ENCODE data around the gene ZDHHC21. TPM values are rescaled to one million over a fixed set of nuclear protein-coding genes. Genes with fewer than 3 reads are reported as not detected.

The ZDHHC21 gene
- total RNA-seq, 1 experiment from 2014 or later: 75.4 TPM

DNA sequence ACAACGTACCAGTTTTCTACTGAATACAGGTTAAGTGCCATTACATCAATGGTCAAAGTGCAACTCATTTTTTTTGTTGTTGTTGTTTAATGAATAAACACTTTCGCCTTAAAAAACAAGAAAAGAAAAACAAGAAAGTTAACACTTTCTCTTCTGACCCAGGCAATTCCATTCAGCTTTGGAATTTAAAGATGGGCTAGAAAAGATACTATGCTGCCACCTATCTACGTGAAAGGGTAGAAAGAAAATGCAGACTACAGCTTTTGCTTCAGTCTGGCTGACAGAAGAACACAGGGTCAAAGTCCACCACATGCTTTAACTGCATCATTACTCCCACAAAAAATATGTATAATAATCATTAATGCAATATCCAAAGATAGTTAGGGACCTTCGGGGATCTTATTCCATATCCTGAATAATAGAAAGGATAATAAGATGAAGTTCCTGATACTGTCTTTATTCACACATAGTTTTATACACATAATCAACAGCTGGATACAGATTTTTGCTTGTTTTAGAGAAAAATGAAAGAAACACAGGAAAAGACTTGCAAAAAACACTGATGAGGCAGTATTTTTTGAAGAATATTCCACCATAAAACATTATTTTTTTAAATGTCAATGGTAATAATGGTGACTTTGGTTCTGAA, 40.4 kb downstream of the ZDHHC21 start:
- no peak for DNase-seq
- Histone ChIP-seq H3K9me3 (peaks cover 65% of the 10 kb centered on the region), H3K36me3 (peaks cover 99% of the 10 kb centered on the region), H3K27me3 (no peaks in the 10 kb centered on the region), H3K4me3 (no peak overlapping the region)

GRCh38 chr9:14650596-14650995, 42.6 kb downstream of the ZDHHC21 start:
- H3K4me3 ChIP-seq: no peak overlapping the region
- no peak for DNase-seq
- H3K27me3 ChIP-seq: no peaks in the 10 kb centered on the region
- peaks cover 84% of the 10 kb centered on the region for H3K36me3 ChIP-seq
- peaks cover 43% of the 10 kb centered on the region for H3K9me3 ChIP-seq

DNA sequence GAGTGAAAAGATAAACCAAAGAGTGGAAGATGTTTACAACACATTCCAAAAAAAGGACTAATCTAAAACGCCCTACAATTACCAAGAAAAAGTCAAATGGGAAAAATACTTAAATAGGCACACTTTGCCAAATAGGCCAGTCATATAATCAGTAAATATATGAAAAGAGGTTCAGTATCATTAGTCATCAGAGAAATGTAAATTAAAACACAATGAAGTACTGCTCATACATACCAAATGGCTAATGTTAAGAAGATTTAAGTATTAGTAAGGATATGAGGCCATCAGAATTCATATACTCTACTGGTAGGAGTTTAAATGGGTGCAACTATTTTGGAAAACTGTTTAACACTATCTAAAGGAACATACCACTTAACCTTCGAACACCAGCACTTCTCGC, 47.6 kb downstream of the ZDHHC21 start:
- Histone ChIP-seq H3K27me3 (no peaks in the 10 kb centered on the region), H3K9me3 (peaks cover 2% of the 10 kb centered on the region; the same call in 1 of the 2 replicates), H3K4me3 (no peak overlapping the region), H3K36me3 (peaks cover 60% of the 10 kb centered on the region)
- DNase-seq: no peak

- Histone ChIP-seq H3K4me3 (no peak overlapping the region), H3K9me3 (peaks cover 28% of the 10 kb centered on the region), H3K27me3 (no peaks in the 10 kb centered on the region), H3K36me3 (peaks cover 70% of the 10 kb centered on the region)
- DNase-seq: no peak
These were observed 52.3 kb downstream of the ZDHHC21 start for GRCh38 chr9:14640967-14641366.

DNA sequence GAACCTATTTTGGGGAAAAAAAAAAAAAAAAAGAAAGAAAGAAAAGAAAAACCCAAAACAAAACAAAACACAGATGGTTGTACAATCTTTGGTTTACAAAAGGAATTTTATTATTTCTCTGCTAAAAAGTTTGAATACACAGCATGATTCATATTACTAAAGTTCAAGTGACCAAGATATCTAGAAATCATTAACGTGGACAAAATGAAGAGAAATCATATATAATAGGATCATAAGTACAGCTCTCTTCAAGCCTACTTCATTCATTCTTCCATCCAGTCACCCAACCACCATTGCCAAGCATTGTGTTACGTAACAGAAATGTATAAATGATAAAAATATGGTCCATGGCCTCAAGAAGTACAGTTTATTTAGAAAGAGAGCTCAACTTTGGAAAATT, 52.9 kb downstream of the ZDHHC21 start:
- no peak for DNase-seq
- Histone ChIP-seq H3K36me3 (peaks cover 76% of the 10 kb centered on the region), H3K4me3 (no peak overlapping the region), H3K27me3 (no peaks in the 10 kb centered on the region), H3K9me3 (peaks cover 31% of the 10 kb centered on the region)

DNA sequence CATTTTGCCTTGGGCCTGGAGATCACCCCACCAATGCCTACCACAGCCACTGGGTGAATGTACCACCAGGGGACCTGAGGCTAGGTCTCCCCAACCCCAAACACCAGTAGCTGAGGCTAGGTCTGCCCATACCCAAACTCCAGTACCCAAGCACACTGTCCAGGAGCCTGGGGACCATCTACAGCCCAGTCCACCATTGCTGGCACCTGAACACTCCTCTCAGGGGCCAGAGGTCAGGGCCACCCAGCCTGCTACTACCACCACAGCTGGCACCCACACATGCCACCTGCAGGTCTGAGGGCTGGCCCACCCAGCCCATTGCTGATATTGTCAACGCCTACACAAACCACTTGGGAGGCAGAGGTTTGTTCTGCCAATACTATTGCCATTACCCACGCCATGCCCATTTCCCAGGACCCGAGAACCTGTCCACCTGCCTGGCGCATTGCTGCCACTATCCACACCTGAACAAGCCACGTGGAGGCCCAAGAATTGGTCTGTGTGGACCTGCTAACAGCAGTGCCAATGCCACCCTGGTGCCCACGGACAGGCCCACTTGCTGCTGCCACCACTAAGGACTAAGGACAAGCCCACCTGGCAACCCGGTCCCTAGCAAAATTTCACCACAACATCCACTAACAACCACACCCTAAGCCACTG, 59.2 kb downstream of the ZDHHC21 start:
- peaks cover 80% of the 10 kb centered on the region for H3K36me3 ChIP-seq
- peak; percentile 31 for DNase-seq
- no peaks in the 10 kb centered on the region for H3K27me3 ChIP-seq
- H3K9me3 ChIP-seq: peaks cover 62% of the 10 kb centered on the region
- no peak overlapping the region for H3K4me3 ChIP-seq

- no peak for DNase-seq
- H3K9me3 ChIP-seq: peaks cover 55% of the 10 kb centered on the region
These were observed 60.1 kb downstream of the ZDHHC21 start for GRCh38 chr9:14633148-14633547.

DNA sequence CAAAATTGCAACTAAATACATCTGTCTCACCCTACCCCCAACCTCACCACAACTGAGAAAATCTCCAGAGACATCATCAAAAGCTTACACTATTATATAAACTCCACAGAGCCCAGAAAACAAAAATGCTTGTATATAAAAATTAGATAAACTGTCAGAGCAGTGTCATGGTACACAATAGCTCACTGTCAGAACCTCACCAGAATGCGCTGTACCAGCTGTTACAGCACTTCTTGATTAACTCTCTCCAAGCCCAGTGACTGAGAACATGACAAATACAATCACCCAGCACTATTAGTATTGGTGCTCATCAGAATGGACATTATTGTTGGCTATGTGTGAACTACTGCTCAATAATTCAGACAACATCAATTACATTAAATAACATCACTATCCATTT, 65.7 kb downstream of the ZDHHC21 start:
- H3K4me3 ChIP-seq: no peak overlapping the region
- H3K9me3 ChIP-seq: peaks cover 22% of the 10 kb centered on the region
- no peaks in the 10 kb centered on the region for H3K27me3 ChIP-seq
- peak; percentile 35 for DNase-seq
- H3K36me3 ChIP-seq: peaks cover 38% of the 10 kb centered on the region

More at GRCh38 chr9:14633148-14633547, 60.1 kb downstream of the ZDHHC21 start:
- no peaks in the 10 kb centered on the region for H3K27me3 ChIP-seq
- H3K4me3 ChIP-seq: no peak overlapping the region
- H3K36me3 ChIP-seq: peaks cover 76% of the 10 kb centered on the region

- Histone ChIP-seq H3K4me3 (no peak overlapping the region), H3K27me3 (no peaks in the 10 kb centered on the region), H3K9me3 (no peaks in the 10 kb centered on the region), H3K36me3 (peaks cover 26% of the 10 kb centered on the region)
- no peak for DNase-seq
These were observed 74.3 kb downstream of the ZDHHC21 start for GRCh38 chr9:14618836-14619420.

DNA sequence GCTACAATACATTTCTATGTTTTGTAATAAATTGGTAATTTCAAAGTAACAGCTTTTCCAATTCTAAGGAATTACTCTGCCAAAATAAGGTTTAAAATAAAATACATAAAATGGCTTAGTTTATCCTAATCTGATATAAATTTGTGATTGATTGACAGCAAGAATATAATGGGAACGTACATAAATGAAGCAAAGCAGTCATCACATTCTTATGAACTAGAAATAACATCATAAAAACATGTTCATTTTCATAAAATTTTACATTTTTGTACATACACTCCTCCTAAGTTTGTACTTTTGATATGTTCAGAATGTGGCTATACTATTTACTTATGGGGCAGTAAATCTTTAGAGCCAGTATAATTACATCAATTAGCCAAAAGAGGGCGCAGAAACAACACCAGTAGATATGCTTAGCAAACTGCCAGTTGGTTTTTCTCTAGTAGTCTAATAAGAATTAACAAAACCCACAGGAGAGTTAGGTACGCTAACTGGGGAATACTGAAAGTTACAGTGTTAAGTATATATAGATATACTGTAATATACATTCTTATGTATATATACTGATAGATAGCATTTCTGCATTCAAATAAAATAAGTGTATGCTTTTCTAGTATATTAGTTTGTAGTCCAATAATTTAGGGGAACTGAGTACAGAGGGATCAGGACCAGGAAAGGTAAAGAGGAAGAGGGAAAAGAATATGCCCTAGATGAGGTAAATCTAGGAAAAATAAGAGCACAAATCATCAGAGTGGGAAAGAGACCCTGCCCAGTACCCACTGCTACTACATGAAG, 76.8 kb downstream of the ZDHHC21 start:
- no peak overlapping the region for H3K4me3 ChIP-seq
- peaks cover 25% of the 10 kb centered on the region for H3K36me3 ChIP-seq
- no peaks in the 10 kb centered on the region for H3K27me3 ChIP-seq
- H3K9me3 ChIP-seq: no peaks in the 10 kb centered on the region
- no peak for DNase-seq

GRCh38 chr9:14608540-14608939, 84.7 kb downstream of the ZDHHC21 start:
- no peak for DNase-seq
- H3K36me3 ChIP-seq: peaks cover 20% of the 10 kb centered on the region
- H3K9me3 ChIP-seq: peaks cover 5% of the 10 kb centered on the region
- H3K4me3 ChIP-seq: no peak overlapping the region
- no peaks in the 10 kb centered on the region for H3K27me3 ChIP-seq

DNA sequence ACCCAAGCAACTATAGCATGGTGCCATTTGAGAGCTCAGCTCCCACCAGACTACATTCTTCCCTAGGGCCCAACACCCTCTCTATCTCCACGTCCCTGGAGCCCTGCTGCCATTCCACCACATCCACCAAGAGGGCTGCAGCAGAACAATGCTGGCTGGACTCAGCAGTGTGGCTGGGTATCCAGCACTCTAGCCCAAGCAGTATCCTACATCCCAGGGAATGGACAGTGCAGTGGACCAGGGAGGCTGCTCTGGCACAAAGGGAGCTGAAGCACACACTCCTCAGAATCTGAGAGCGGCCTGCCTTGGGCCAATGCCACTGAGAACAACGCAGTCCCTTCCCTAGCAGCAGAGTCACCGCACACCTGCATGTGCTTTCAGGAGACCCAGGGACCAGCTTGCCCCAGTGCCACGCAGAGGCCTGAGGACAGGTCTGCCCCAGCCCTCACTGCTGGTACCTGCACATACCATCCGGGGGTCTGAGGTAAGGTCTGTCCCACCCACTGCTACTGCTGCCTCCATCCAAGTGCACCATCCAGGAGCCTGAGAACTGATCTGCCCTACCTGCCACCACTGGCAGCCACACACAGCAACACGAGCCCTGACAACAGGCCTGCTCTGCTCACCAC, 95.9 kb downstream of the ZDHHC21 start:
- Histone ChIP-seq H3K27me3 (no peaks in the 10 kb centered on the region), H3K36me3 (peaks cover 27% of the 10 kb centered on the region), H3K4me3 (no peak overlapping the region), H3K9me3 (peaks cover 33% of the 10 kb centered on the region)
- peak; percentile 43 for DNase-seq

DNA sequence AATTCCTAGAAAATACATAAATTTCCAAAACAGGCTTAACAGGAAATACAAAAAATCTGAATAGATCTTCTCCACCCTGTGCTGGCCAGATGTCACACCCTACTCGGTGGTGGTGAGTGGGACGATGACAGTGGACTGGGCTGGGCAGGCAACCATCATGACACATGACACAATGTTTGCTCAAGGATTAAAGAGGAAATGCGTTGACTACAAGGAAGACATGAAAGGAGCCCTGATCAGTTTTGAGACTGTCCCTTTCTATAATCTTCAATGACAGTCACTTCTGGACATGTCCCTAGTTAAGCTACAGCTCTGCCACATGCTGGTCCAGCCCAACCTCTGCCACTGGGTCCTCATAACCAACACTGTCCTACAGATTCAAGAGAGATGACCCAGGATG, 99.8 kb downstream of the ZDHHC21 start:
- no peaks in the 10 kb centered on the region for H3K27me3 ChIP-seq

DNA sequence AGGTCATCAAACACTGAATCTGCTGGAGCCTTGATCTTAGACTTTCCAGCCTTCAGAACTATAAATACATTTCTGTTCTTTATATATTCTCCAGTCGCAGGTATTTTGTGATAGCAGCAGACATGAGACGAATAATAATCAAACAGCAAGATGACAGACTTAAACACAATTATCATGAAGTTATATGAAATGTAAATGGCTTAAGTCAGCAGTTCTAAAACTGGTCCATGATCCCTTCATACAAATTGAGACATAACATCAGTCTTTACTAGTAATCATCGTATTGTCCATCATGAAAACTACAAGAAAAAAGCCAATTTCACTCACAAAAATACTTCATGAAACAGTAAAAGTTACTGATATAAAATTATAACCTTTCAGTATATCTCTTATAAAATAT, 101.8 kb downstream of the ZDHHC21 start:
- Histone ChIP-seq H3K4me3 (no peak overlapping the region), H3K27me3 (no peaks in the 10 kb centered on the region)

More for the DNA sequence above, 99.8 kb downstream of the ZDHHC21 start:
- Histone ChIP-seq H3K36me3 (peaks cover 17% of the 10 kb centered on the region), H3K9me3 (peaks cover 11% of the 10 kb centered on the region), H3K4me3 (no peak overlapping the region)
- DNase-seq: no peak

DNA sequence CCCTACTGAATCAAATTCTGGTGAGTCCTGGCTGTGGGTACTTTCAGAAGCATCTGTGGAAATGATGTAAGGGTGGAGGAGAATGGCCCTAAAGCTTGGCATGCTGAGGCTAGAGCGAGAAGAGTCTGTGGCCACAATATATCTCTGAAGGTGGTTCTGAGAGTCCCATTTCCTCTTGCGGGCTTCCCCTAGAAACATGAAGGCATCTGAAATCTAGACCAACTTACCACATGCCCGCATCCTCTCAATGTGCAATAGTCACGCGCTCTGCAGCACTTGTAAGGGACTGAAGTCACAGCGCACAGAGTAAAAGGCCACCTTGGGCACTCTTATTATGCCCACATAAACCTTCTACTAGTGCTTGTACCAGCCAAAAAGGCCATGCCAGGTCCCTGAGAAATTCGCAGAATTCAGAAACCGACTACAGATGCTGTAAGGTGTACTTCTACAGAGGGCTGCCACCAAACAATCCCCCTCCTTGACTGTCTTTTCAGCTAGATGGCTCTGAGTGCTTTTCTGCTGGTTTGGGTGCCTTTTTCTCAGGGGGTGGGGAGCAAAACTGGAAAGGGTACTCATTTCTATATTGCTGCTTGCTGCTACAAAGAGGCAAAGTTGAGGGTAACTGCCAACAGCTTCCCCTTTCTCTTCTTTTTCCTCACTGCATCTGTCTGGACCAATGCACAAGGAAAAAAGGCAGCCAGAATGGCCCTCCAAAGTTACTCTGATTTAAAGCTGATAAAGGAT, 107.3 kb downstream of the ZDHHC21 start:
- H3K9me3 ChIP-seq: peaks cover 19% of the 10 kb centered on the region
- no peak for DNase-seq
- H3K27me3 ChIP-seq: no peaks in the 10 kb centered on the region
- H3K4me3 ChIP-seq: no peak overlapping the region
- 0 out of 2 replicates have a peak, but pooled peaks cover 3% of the 10 kb centered on the region for H3K36me3 ChIP-seq

More for the DNA sequence above, 101.8 kb downstream of the ZDHHC21 start:
- Histone ChIP-seq H3K9me3 (peaks cover 11% of the 10 kb centered on the region), H3K36me3 (peaks cover 16% of the 10 kb centered on the region)
- no peak for DNase-seq

- 0 out of 2 replicates have a peak, but pooled peaks cover 3% of the 10 kb centered on the region for H3K36me3 ChIP-seq
- no peaks in the 10 kb centered on the region for H3K27me3 ChIP-seq
- peaks cover 24% of the 10 kb centered on the region for H3K9me3 ChIP-seq
- H3K4me3 ChIP-seq: no peak overlapping the region
- no peak for DNase-seq
These were observed 108.7 kb downstream of the ZDHHC21 start for GRCh38 chr9:14584571-14584970.
